NCI-H2196 treated with DMSO at 0.1 percent for 48 hours (cell line): ENCODE data around the gene MRPL55.

Source experiments
- DNase-seq: peaks from one replicate; lab custom pipeline; 2025; ENCODE audit not compliant: unreplicated experiment; lab: John Stamatoyannopoulos, UW

The MRPL55 gene

GRCh38 chr1:228058172-228058948, 50.7 kb downstream of the MRPL55 start:
- no peak for DNase-seq
